Ishikawa (cell line): ENCODE measurements around the gene DDIT4.

Source experiments
- CEBPB ChIP-seq: IDR thresholded peaks from 2 replicates; pipeline ENCODE4 v1.6.1; 2012
- CREB1 ChIP-seq: IDR thresholded peaks from 2 replicates; pipeline ENCODE4 v1.6.1; 2012; ENCODE audit warnings: low read depth
- EGR1 ChIP-seq: IDR thresholded peaks from 2 replicates; pipeline ENCODE4 v1.6.1; 2012
- EP300 ChIP-seq: IDR thresholded peaks from 2 replicates; pipeline ENCODE4 v1.6.1; 2012; ENCODE audit warnings: borderline replicate concordance
- FOXM1 ChIP-seq: IDR thresholded peaks from 2 replicates; pipeline ENCODE4 v1.6.1; 2012; ENCODE audit warnings: low read depth, borderline replicate concordance
- NFIC ChIP-seq: IDR thresholded peaks from 2 replicates; pipeline ENCODE4 v1.6.1; 2012
- RAD21 ChIP-seq: IDR thresholded peaks from 2 replicates; pipeline ENCODE4 v1.6.1; 2012; ENCODE audit warnings: low read depth
- TAF1 ChIP-seq: IDR thresholded peaks from 2 replicates; pipeline ENCODE4 v1.6.1; 2012; ENCODE audit warnings: low read depth, mild to moderate bottlenecking
- TCF12 ChIP-seq: IDR thresholded peaks from 2 replicates; pipeline ENCODE4 v1.6.1; 2012; ENCODE audit warnings: low read depth
- TEAD4 ChIP-seq: IDR thresholded peaks from 2 replicates; pipeline ENCODE4 v1.6.1; 2012
- YY1 ChIP-seq: IDR thresholded peaks from 2 replicates; pipeline ENCODE4 v1.6.1; 2012; ENCODE audit warnings: low read depth
- ZBTB7A ChIP-seq: IDR thresholded peaks from 2 replicates; pipeline ENCODE4 v1.6.1; 2012; ENCODE audit warnings: low read depth
- TF ChIP-seq, protein P1 (sequence below): IDR thresholded peaks from 2 replicates; pipeline ENCODE4 v1.6.1; 2012; ENCODE audit warnings: low read depth, mild to moderate bottlenecking
- TF ChIP-seq, protein P2 (sequence below): IDR thresholded peaks from 2 replicates; pipeline ENCODE4 v1.6.1; 2012
- TF ChIP-seq, protein P3 (sequence below): IDR thresholded peaks from 2 replicates; pipeline ENCODE4 v1.6.1; 2012

The DDIT4 gene

GRCh38 chr10:72318418-72319262 lies 44.9 kb downstream of the DDIT4 start:
- TF ChIP-seq, protein P1, sequence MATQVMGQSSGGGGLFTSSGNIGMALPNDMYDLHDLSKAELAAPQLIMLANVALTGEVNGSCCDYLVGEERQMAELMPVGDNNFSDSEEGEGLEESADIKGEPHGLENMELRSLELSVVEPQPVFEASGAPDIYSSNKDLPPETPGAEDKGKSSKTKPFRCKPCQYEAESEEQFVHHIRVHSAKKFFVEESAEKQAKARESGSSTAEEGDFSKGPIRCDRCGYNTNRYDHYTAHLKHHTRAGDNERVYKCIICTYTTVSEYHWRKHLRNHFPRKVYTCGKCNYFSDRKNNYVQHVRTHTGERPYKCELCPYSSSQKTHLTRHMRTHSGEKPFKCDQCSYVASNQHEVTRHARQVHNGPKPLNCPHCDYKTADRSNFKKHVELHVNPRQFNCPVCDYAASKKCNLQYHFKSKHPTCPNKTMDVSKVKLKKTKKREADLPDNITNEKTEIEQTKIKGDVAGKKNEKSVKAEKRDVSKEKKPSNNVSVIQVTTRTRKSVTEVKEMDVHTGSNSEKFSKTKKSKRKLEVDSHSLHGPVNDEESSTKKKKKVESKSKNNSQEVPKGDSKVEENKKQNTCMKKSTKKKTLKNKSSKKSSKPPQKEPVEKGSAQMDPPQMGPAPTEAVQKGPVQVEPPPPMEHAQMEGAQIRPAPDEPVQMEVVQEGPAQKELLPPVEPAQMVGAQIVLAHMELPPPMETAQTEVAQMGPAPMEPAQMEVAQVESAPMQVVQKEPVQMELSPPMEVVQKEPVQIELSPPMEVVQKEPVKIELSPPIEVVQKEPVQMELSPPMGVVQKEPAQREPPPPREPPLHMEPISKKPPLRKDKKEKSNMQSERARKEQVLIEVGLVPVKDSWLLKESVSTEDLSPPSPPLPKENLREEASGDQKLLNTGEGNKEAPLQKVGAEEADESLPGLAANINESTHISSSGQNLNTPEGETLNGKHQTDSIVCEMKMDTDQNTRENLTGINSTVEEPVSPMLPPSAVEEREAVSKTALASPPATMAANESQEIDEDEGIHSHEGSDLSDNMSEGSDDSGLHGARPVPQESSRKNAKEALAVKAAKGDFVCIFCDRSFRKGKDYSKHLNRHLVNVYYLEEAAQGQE, result no peak
- TF ChIP-seq CREB1 (no peak), ZBTB7A (no peak), CEBPB (no peak), EGR1 (no peak), NFIC (peak; percentile 17; the same call in 1 of the 2 replicates), TCF12 (no peak), FOXM1 (no peak), TAF1 (no peak), RAD21 (no peak), TEAD4 (peak; percentile 58; the same call in 1 of the 2 replicates), EP300 (0 out of 2 replicates have a peak, but pooled peaks have one; percentile 6), YY1 (no peak)
- TF ChIP-seq, protein P2, sequence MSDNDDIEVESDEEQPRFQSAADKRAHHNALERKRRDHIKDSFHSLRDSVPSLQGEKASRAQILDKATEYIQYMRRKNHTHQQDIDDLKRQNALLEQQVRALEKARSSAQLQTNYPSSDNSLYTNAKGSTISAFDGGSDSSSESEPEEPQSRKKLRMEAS, result no peak

DNA sequence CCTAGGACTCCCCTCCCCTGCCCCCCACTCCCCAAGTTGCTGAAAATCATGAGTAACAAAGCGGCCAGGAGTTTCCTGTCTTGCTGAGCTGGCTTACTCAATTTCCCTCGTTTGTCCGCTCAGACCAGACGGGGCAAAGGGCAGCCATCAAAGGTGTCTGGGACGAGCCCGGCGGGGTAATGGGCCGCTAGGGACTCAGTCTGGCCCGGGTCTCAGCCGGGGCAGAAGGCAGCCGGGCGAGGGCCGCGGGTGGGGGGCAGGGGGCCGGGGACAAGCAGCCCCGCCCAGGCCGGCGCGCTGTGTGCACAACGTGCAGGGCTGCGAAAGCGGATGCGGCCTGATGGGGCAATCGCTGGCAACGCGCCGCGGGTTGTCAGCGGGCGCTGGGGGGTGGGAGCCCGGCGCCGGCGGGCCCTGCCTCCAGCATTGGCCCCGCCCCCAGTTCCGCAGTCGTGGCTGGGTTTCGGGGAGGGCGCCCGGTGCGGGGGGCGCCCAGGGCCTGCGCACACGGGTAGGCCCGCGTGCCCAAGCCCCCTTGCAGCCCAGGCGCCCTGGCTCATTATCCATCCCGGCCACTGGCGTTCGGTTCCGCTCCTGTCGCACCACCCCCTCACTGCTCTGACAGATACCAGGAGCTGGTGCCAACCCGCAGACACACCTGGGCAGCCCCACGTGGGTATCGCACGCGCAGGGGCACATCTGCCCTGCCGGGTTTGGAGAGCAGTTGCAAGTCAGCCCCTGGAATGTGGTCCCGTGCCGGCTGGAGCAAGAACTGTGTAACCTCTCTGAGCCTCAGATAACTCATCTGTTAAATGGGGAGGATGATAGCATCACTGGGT lies 45.9 kb downstream of the DDIT4 start:
- TF ChIP-seq TAF1 (0 out of 2 replicates have a peak, but pooled peaks have one; percentile 26), YY1 (no peak; the same call in 1 of the 2 replicates), RAD21 (no peak; the same call in 1 of the 2 replicates), CREB1 (no peak), EGR1 (peak; percentile 67), NFIC (peak; percentile 96), TEAD4 (peak; percentile 57; the same call in 1 of the 2 replicates), TCF12 (peak; percentile 88), FOXM1 (no peak), ZBTB7A (peak; percentile 84; the same call in 1 of the 2 replicates), CEBPB (peak; percentile 96), EP300 (peak; percentile 78)
- TF ChIP-seq, protein P1, result no peak
- TF ChIP-seq, protein P2, result peak; percentile 88
- TF ChIP-seq, protein P3, sequence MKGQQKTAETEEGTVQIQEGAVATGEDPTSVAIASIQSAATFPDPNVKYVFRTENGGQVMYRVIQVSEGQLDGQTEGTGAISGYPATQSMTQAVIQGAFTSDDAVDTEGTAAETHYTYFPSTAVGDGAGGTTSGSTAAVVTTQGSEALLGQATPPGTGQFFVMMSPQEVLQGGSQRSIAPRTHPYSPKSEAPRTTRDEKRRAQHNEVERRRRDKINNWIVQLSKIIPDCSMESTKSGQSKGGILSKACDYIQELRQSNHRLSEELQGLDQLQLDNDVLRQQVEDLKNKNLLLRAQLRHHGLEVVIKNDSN, result peak; percentile 83

GRCh38 chr10:72320676-72321247 lies 47.0 kb downstream of the DDIT4 start:
- TF ChIP-seq, protein P2, result peak; percentile 31
- TF ChIP-seq EP300 (0 out of 2 replicates have a peak, but pooled peaks have one; percentile 24), TAF1 (peak; percentile 36; the same call in 1 of the 2 replicates), CEBPB (peak; percentile 61), TEAD4 (no peak), NFIC (no peak), TCF12 (peak; percentile 65), CREB1 (no peak)
- TF ChIP-seq, protein P3, result no peak

GRCh38 chr10:72321248-72322029 lies 47.7 kb downstream of the DDIT4 start:
- TF ChIP-seq YY1, result no peak
- TF ChIP-seq EP300, result no peak
- no peak for TF ChIP-seq FOXM1
- no peak for TF ChIP-seq CEBPB
- no peak for TF ChIP-seq TEAD4
- no peak for TF ChIP-seq NFIC
- TF ChIP-seq CREB1, result no peak
- TF ChIP-seq TCF12, result no peak
- TF ChIP-seq, protein P2, result no peak
- TF ChIP-seq EGR1, result no peak
- TF ChIP-seq, protein P3, result no peak
- TF ChIP-seq ZBTB7A, result no peak
- TF ChIP-seq RAD21, result no peak
- TF ChIP-seq, protein P1, result no peak
- no peak for TF ChIP-seq TAF1
